Keratinocyte (primary cell): ENCODE measurements around the gene PHYHIPL.

Experiments used
- EZH2 ChIP-seq: IDR thresholded peaks from one replicate; pipeline ENCODE4 v1.6.1; 2012; ENCODE audit warnings: inconsistent platforms, mild to moderate bottlenecking, low read length, moderate library complexity
- TF ChIP-seq, protein P1 (sequence below), 3 experiments: IDR thresholded peaks in 1 of 3; conservative IDR thresholded peaks in 1 of 3; optimal IDR thresholded peaks in 1 of 3; 2 replicates in 2 of 3; 3 replicates in 1 of 3; pipeline versions ENCODE3 to v1.5.1; 2011; ENCODE audit warnings: low read length in 3 of 3, mild to moderate bottlenecking in 3 of 3, moderate library complexity in 2 of 3, control low read depth in 1 of 3, inconsistent platforms in 1 of 3; ENCODE audit not compliant: insufficient read depth in 2 of 3; ENCODE audit errors: extremely low read depth in 1 of 3

DNA sequence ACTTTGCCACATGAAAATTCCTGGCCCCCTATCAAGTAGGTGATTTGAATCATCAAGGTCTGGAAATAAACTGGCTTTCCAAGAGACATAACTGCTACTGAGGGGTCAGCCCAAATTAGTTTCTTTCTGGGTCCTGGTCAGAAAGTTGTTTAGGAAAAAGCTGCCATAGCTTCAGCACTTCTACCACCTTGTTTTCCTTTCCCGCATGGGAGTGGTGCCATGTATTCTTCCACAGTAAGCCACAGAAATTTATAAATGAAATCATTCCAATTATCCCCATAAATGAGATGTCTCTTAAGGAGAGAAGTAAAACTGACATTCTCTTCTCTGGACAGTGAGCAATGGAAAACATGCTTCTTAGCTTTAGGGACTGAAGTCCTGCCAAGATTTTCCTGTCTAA is 80.8 kb downstream of the PHYHIPL start:
- TF ChIP-seq, protein P1, sequence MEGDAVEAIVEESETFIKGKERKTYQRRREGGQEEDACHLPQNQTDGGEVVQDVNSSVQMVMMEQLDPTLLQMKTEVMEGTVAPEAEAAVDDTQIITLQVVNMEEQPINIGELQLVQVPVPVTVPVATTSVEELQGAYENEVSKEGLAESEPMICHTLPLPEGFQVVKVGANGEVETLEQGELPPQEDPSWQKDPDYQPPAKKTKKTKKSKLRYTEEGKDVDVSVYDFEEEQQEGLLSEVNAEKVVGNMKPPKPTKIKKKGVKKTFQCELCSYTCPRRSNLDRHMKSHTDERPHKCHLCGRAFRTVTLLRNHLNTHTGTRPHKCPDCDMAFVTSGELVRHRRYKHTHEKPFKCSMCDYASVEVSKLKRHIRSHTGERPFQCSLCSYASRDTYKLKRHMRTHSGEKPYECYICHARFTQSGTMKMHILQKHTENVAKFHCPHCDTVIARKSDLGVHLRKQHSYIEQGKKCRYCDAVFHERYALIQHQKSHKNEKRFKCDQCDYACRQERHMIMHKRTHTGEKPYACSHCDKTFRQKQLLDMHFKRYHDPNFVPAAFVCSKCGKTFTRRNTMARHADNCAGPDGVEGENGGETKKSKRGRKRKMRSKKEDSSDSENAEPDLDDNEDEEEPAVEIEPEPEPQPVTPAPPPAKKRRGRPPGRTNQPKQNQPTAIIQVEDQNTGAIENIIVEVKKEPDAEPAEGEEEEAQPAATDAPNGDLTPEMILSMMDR (optimal IDR thresholded peaks at IDR 0.05 in 1 of 3, IDR thresholded peaks at IDR 0.05 in 1 of 3, conservative IDR thresholded peaks at IDR 0.05 in 1 of 3; ENCODE audit: extremely low read depth in 1 of 3, insufficient read depth in 2 of 3, low read length in 3 of 3), result no peak
- no peak for TF ChIP-seq EZH2
